ENCODE results near the gene LILRB2.

LILRB2 gene

GRCh38 chr19:54268936-54269335 lies 12.0 kb downstream of the LILRB2 start:
- Histone ChIP-seq H3K27me3 (ENCODE audit: control insufficient read depth in 1 of 2, insufficient read depth in 2 of 2, low read length in 2 of 2) (no peaks in the 10 kb centered on the region), H3K27ac (ENCODE audit: low read depth, low read length) (no peak overlapping the region), H3K9ac (ENCODE audit: low read length) (no peak overlapping the region), H3K9me3 (ENCODE audit: low read length) (no peaks in the 10 kb centered on the region), H3K4me1 (ENCODE audit: insufficient read depth, low read length) (no peaks in the 10 kb centered on the region), H3K4me3 (ENCODE audit: low read depth in 1 of 2, low read length in 2 of 2) (no peak overlapping the region), H3K36me3 (ENCODE audit: insufficient read depth, low read length) (no peaks in the 10 kb centered on the region)

- H3K4me3 ChIP-seq (ENCODE audit: low read depth in 1 of 2, low read length in 2 of 2) = no peak overlapping the region
- no peaks in the 10 kb centered on the region for H3K4me1 ChIP-seq (ENCODE audit: insufficient read depth, low read length)
- H3K27ac ChIP-seq (ENCODE audit: low read depth, low read length) = no peak overlapping the region
- H3K9me3 ChIP-seq (ENCODE audit: low read length) = no peaks in the 10 kb centered on the region
- no peaks in the 10 kb centered on the region for H3K27me3 ChIP-seq (ENCODE audit: control insufficient read depth in 1 of 2, insufficient read depth in 2 of 2, low read length in 2 of 2)
- no peak overlapping the region for H3K9ac ChIP-seq (ENCODE audit: low read length)
- H3K36me3 ChIP-seq (ENCODE audit: insufficient read depth, low read length) = no peaks in the 10 kb centered on the region
Observed at GRCh38 chr19:54266133-54266532, 14.8 kb downstream of the LILRB2 start.

- Histone ChIP-seq H3K27me3 (ENCODE audit: control insufficient read depth in 1 of 2, insufficient read depth in 2 of 2, low read length in 2 of 2) (peaks cover 0 to under 1% of the 10 kb centered on the region in 2 donors), H3K36me3 (ENCODE audit: insufficient read depth, low read length) (no peaks in the 10 kb centered on the region), H3K4me3 (ENCODE audit: low read depth in 1 of 2, low read length in 2 of 2) (no peak overlapping the region), H3K4me1 (ENCODE audit: insufficient read depth, low read length) (no peaks in the 10 kb centered on the region), H3K27ac (ENCODE audit: low read depth, low read length) (no peak overlapping the region), H3K9me3 (ENCODE audit: low read length) (no peaks in the 10 kb centered on the region), H3K9ac (ENCODE audit: low read length) (no peak overlapping the region)
Observed at GRCh38 chr19:54262470-54262869, 18.4 kb downstream of the LILRB2 start.

GRCh38 chr19:54262066-54262465 lies 18.8 kb downstream of the LILRB2 start:
- Histone ChIP-seq H3K27ac (ENCODE audit: low read depth, low read length) (no peak overlapping the region), H3K27me3 (ENCODE audit: control insufficient read depth in 1 of 2, insufficient read depth in 2 of 2, low read length in 2 of 2) (peaks cover 0 to 3% of the 10 kb centered on the region in 2 donors), H3K4me3 (ENCODE audit: low read depth in 1 of 2, low read length in 2 of 2) (no peak overlapping the region), H3K4me1 (ENCODE audit: insufficient read depth, low read length) (no peaks in the 10 kb centered on the region), H3K9ac (ENCODE audit: low read length) (no peak overlapping the region), H3K9me3 (ENCODE audit: low read length) (no peaks in the 10 kb centered on the region), H3K36me3 (ENCODE audit: insufficient read depth, low read length) (no peaks in the 10 kb centered on the region)

GRCh38 chr19:54257116-54257480 lies 23.8 kb downstream of the LILRB2 start, which contains the start of gene LILRB5:
Gene LILRB5, minus strand, starts transcription at chr19:54257273. Its CDS starts 80 bp downstream, at chr19:54257193.
- Histone ChIP-seq H3K36me3 (ENCODE audit: insufficient read depth, low read length) (no peaks in the 10 kb centered on the region), H3K27me3 (ENCODE audit: control insufficient read depth in 1 of 2, insufficient read depth in 2 of 2, low read length in 2 of 2) (peaks cover 0 to 23% of the 10 kb centered on the region in 2 donors), H3K27ac (ENCODE audit: low read depth, low read length) (no peak within 1 kb of the TSS), H3K9ac (ENCODE audit: low read length) (no peak within 1 kb of the TSS), H3K4me1 (ENCODE audit: insufficient read depth, low read length) (no peaks in the 10 kb centered on the region), H3K9me3 (ENCODE audit: low read length) (no peaks in the 10 kb centered on the region), H3K4me3 (ENCODE audit: low read depth in 1 of 2, low read length in 2 of 2) (no peak within 1 kb of the TSS)

GRCh38 chr19:54256250-54257115 lies 24.4 kb downstream of the LILRB2 start:
- no peaks in the 10 kb centered on the region for H3K36me3 ChIP-seq (ENCODE audit: insufficient read depth, low read length)
- no peaks in the 10 kb centered on the region for H3K4me1 ChIP-seq (ENCODE audit: insufficient read depth, low read length)
- H3K9me3 ChIP-seq (ENCODE audit: low read length) = no peaks in the 10 kb centered on the region
- H3K27ac ChIP-seq (ENCODE audit: low read depth, low read length) = no peak overlapping the region
- peaks cover 0 to 25% of the 10 kb centered on the region in 2 donors for H3K27me3 ChIP-seq (ENCODE audit: control insufficient read depth in 1 of 2, insufficient read depth in 2 of 2, low read length in 2 of 2)
- H3K9ac ChIP-seq (ENCODE audit: low read length) = no peak overlapping the region
- no peak overlapping the region for H3K4me3 ChIP-seq (ENCODE audit: low read depth in 1 of 2, low read length in 2 of 2)

- H3K4me1 ChIP-seq (ENCODE audit: insufficient read depth, low read length) = no peaks in the 10 kb centered on the region
- no peak overlapping the region for H3K27ac ChIP-seq (ENCODE audit: low read depth, low read length)
- H3K36me3 ChIP-seq (ENCODE audit: insufficient read depth, low read length) = no peaks in the 10 kb centered on the region
- H3K4me3 ChIP-seq (ENCODE audit: low read depth in 1 of 2, low read length in 2 of 2) = no peak overlapping the region
- H3K9ac ChIP-seq (ENCODE audit: low read length) = no peak overlapping the region
- peaks cover 0 to 25% of the 10 kb centered on the region in 2 donors for H3K27me3 ChIP-seq (ENCODE audit: control insufficient read depth in 1 of 2, insufficient read depth in 2 of 2, low read length in 2 of 2)
- no peaks in the 10 kb centered on the region for H3K9me3 ChIP-seq (ENCODE audit: low read length)
Observed at GRCh38 chr19:54255105-54255775, 25.7 kb downstream of the LILRB2 start.

- no peaks in the 10 kb centered on the region for H3K4me1 ChIP-seq (ENCODE audit: insufficient read depth, low read length)
Observed at GRCh38 chr19:54254195-54254906, 26.6 kb downstream of the LILRB2 start.

GRCh38 chr19:54253331-54254194 lies 27.3 kb downstream of the LILRB2 start:
- Histone ChIP-seq H3K4me3 (ENCODE audit: low read depth in 1 of 2, low read length in 2 of 2) (no peak overlapping the region), H3K27ac (ENCODE audit: low read depth, low read length) (no peak overlapping the region), H3K27me3 (ENCODE audit: control insufficient read depth in 1 of 2, insufficient read depth in 2 of 2, low read length in 2 of 2) (peaks cover 0 to 25% of the 10 kb centered on the region in 2 donors), H3K36me3 (ENCODE audit: insufficient read depth, low read length) (no peaks in the 10 kb centered on the region), H3K9ac (ENCODE audit: low read length) (no peak overlapping the region), H3K9me3 (ENCODE audit: low read length) (no peaks in the 10 kb centered on the region), H3K4me1 (ENCODE audit: insufficient read depth, low read length) (no peaks in the 10 kb centered on the region)

More at GRCh38 chr19:54254195-54254906, 26.6 kb downstream of the LILRB2 start:
- Histone ChIP-seq H3K36me3 (ENCODE audit: insufficient read depth, low read length) (no peaks in the 10 kb centered on the region), H3K9me3 (ENCODE audit: low read length) (no peaks in the 10 kb centered on the region), H3K27ac (ENCODE audit: low read depth, low read length) (no peak overlapping the region), H3K9ac (ENCODE audit: low read length) (no peak overlapping the region), H3K4me3 (ENCODE audit: low read depth in 1 of 2, low read length in 2 of 2) (no peak overlapping the region), H3K27me3 (ENCODE audit: control insufficient read depth in 1 of 2, insufficient read depth in 2 of 2, low read length in 2 of 2) (peaks cover 0 to 25% of the 10 kb centered on the region in 2 donors)

- H3K4me3 ChIP-seq (ENCODE audit: low read depth in 1 of 2, low read length in 2 of 2) = no peak overlapping the region
- peaks cover 0 to 25% of the 10 kb centered on the region in 2 donors for H3K27me3 ChIP-seq (ENCODE audit: control insufficient read depth in 1 of 2, insufficient read depth in 2 of 2, low read length in 2 of 2)
Observed at GRCh38 chr19:54252845-54253244, 28.1 kb downstream of the LILRB2 start.

More at GRCh38 chr19:54252845-54253244, 28.1 kb downstream of the LILRB2 start:
- Histone ChIP-seq H3K27ac (ENCODE audit: low read depth, low read length) (no peak overlapping the region), H3K4me1 (ENCODE audit: insufficient read depth, low read length) (no peaks in the 10 kb centered on the region), H3K9ac (ENCODE audit: low read length) (no peak overlapping the region), H3K9me3 (ENCODE audit: low read length) (no peaks in the 10 kb centered on the region), H3K36me3 (ENCODE audit: insufficient read depth, low read length) (no peaks in the 10 kb centered on the region)

Measured in muscle layer of colon (tissue), 2 donors.